Pancreas (tissue), 10 donors: ENCODE data around the gene EFCAB14. TPM values are rescaled to one million over a fixed set of nuclear protein-coding genes. Genes with fewer than 3 reads are reported as not detected.
A peak's percentile ranks its signal among the peaks of the same experiment; 100 is the strongest.

Experiments
- ATAC-seq, 4 donors: fragments of 200-7000 bp; cut with Tn5 transposase; one replicate each; pipeline versions ENCODE4 v1.8.0 to v1.9.1; 2020; ENCODE audit warnings: mild to moderate bottlenecking in 4 of 4, moderate library complexity in 4 of 4
- DNase-seq, 6 donors: peaks; one replicate each; pipeline ENCODE4 v3.0.0-alpha.2; 2020
- FAIRE-seq: peaks from 2 replicates; lab custom pipeline; 2012; peaks lifted over from hg19 to GRCh38; lab: Jason Lieb, UNC
- H3K27ac ChIP-seq, 4 donors: fragments of 200-600 bp; sonication (generic); 1 replicate in 3 of 4; 2 replicates in 1 of 4; pipeline versions ENCODE4 v1.5.0 to v1.8.0; 2020
- H3K27me3 ChIP-seq, 4 donors: fragments of 200-600 bp; one replicate each; pipeline ENCODE4 v1.8.0; 2021
- H3K36me3 ChIP-seq, 3 donors: fragments of 200-600 bp; sonication (generic) in 1 of 3; one replicate each; pipeline versions ENCODE4 v1.5.0 to v1.8.0; 2020 to 2021
- H3K4me1 ChIP-seq, 3 donors: fragments of 200-600 bp; one replicate each; pipeline ENCODE4 v1.8.0; 2021
- H3K4me3 ChIP-seq, 4 donors: fragments of 200-600 bp; sonication (generic) in 2 of 4; one replicate each; pipeline versions ENCODE4 v1.5.0 to v1.8.0; 2020 to 2021
- H3K9me3 ChIP-seq, 4 donors: fragments of 200-600 bp; one replicate each; pipeline ENCODE4 v1.8.0; 2021
- CTCF ChIP-seq, 4 donors: fragments of 200-600 bp; sonication (generic) in 3 of 4; IDR thresholded peaks; one replicate each; pipeline versions ENCODE4 v1.5.0 to v1.8.0; 2021; ENCODE audit warnings: antibody characterized with exemption in 4 of 4
- WGBS, 2 donors: extraction: QIAGEN DNeasy Blood & Tissue Kit; methylation state at CpG; one replicate each; pipeline ENCODE4 v1.1.7; 2013; 5-methylcytosine and 5-hydroxymethylcytosine counted together
- intact Hi-C, 3 donors: fragments of 100-400 bp; cut with DNase I; formaldehyde crosslinking; loops; one replicate each; pipeline versions ENCODE4 v1.11.1 to v1.14.2; 2022
- polyA plus RNA-seq, 2 donors: library from polyadenylated mRNA; stranded (reverse); fragments of 200-250 nt; gene quantifications; one replicate each; pipeline ENCODE4 v1.2.3, GENCODE V29; 2013
- total RNA-seq, 6 donors: library from RNA; stranded (reverse); fragmentation: NEBNext Ultra II Directional in 4 of 6; extraction: Animal tissue kit (Norgen Biotek cat#: 25700) in 4 of 6; gene quantifications; one replicate each; pipeline versions ENCODE4 v1.2.1 to v1.2.4, GENCODE V29; 2021 to 2023
- donor health status: healthy with polysubstance abuse.
- donor health status: DM: no; HTN: no; CAD: no; lungs with moderate emphysema.
- donor health status: DM: no; HTN: no; CAD: no.
- donor health status: control.
- donor health status: control.
- donor health status: Bipolar disorder and iron deficiency.
- donor health status: DM: yes; HTN: yes; CAD: no.
- donor health status: DM: no; HTN: no; CAD: no.
- donor health status: DM: no; HTN: no; CAD: no.
- donor health status: DM: yes; HTN: yes; CAD: no.

The EFCAB14 gene
- total and polyA plus RNA-seq, 8 donors: 8.4 to 55.2 (median 28.7) TPM

GRCh38 chr1:46689356-46689755 lies 29.6 kb downstream of the EFCAB14 start:
- intact Hi-C loops: no loop called here
- Histone ChIP-seq H3K4me1 (peaks cover 6 to 31% (median 23%) of the 10 kb centered on the region in 3 donors), H3K27ac (peak overlapping the region in 2 of 4 donors; percentile 20 to 36), H3K4me3 (no peak overlapping the region), H3K9me3 (no peaks in the 10 kb centered on the region), H3K36me3 (peaks cover 0 to 22% (median 6%) of the 10 kb centered on the region in 3 donors), H3K27me3 (no peaks in the 10 kb centered on the region)
- no peak for TF ChIP-seq CTCF (IDR thresholded peaks at IDR 0.05)
- ATAC-seq (peak in 3 of 4 donors; percentile 20 to 40 (median 21)), DNase-seq (no peak), FAIRE-seq (no peak)
- 30% methylated on average over 2 of the region's 2 CpGs for WGBS, 2 donors

- peak in 1 of 4 donors; percentile 4 for ATAC-seq
- intact Hi-C loops: no loop called here
- Histone ChIP-seq H3K27me3 (no peaks in the 10 kb centered on the region), H3K36me3 (peaks cover 0 to 36% (median 12%) of the 10 kb centered on the region in 3 donors), H3K4me3 (no peak overlapping the region), H3K27ac (peak overlapping the region in 2 of 4 donors; percentile 48 to 64), H3K4me1 (peaks cover 6 to 26% (median 23%) of the 10 kb centered on the region in 3 donors), H3K9me3 (no peaks in the 10 kb centered on the region)
- DNase-seq: no peak
- no peak for FAIRE-seq
- 56 to 59% methylated on average over 9 of the region's 9 CpGs for WGBS, 2 donors
- TF ChIP-seq CTCF (IDR thresholded peaks at IDR 0.05): no peak
These were observed 30.9 kb downstream of the EFCAB14 start for GRCh38 chr1:46687921-46688509.

- ATAC-seq: peak; percentile 84 to 95 (median 92)
- WGBS, 2 donors: 23 to 37% methylated on average over 2 of the region's 2 CpGs
- no peaks in the 10 kb centered on the region for H3K27me3 ChIP-seq
These were observed 31.7 kb downstream of the EFCAB14 start for GRCh38 chr1:46687093-46687659.

GRCh38 chr1:46686255-46686654 lies 32.7 kb downstream of the EFCAB14 start:
- peaks cover 0 to 42% (median 12%) of the 10 kb centered on the region in 3 donors for H3K36me3 ChIP-seq
- H3K27me3 ChIP-seq: no peaks in the 10 kb centered on the region
- DNase-seq: no peak
- no peak overlapping the region for H3K27ac ChIP-seq
- H3K4me3 ChIP-seq: no peak overlapping the region
- no peak for FAIRE-seq
- intact Hi-C loops: no loop called here
- TF ChIP-seq CTCF (IDR thresholded peaks at IDR 0.05): no peak
- 3 to 15% methylated on average over 1 of the region's 1 CpG for WGBS, 2 donors
- H3K4me1 ChIP-seq: peaks cover 6 to 28% (median 26%) of the 10 kb centered on the region in 3 donors
- H3K9me3 ChIP-seq: no peaks in the 10 kb centered on the region
- no peak for ATAC-seq

More at GRCh38 chr1:46687093-46687659, 31.7 kb downstream of the EFCAB14 start:
- Histone ChIP-seq H3K27ac (peak overlapping the region in 2 of 4 donors; percentile 48 to 64), H3K36me3 (peaks cover 0 to 44% (median 12%) of the 10 kb centered on the region in 3 donors), H3K4me3 (no peak overlapping the region), H3K4me1 (peaks cover 6 to 25% (median 23%) of the 10 kb centered on the region in 3 donors), H3K9me3 (no peaks in the 10 kb centered on the region)
- DNase-seq (peak; percentile 83 to 93 (median 92)), FAIRE-seq (peak; percentile 88)
- intact Hi-C loops: no loop called here
- TF ChIP-seq CTCF (IDR thresholded peaks at IDR 0.05): no peak

- Histone ChIP-seq H3K36me3 (peaks cover 0 to 53% (median 12%) of the 10 kb centered on the region in 3 donors), H3K4me3 (no peak overlapping the region), H3K27ac (no peak overlapping the region), H3K4me1 (peaks cover 6 to 26% (median 25%) of the 10 kb centered on the region in 3 donors), H3K9me3 (no peaks in the 10 kb centered on the region), H3K27me3 (no peaks in the 10 kb centered on the region)
- ATAC-seq (no peak), FAIRE-seq (no peak), DNase-seq (no peak)
- intact Hi-C loops: no loop called here
- TF ChIP-seq CTCF (IDR thresholded peaks at IDR 0.05): no peak
- 97 to 98% methylated on average over 2 of the region's 2 CpGs for WGBS, 2 donors
These were observed 34.2 kb downstream of the EFCAB14 start for GRCh38 chr1:46684670-46685069.
